ENCODE measurements around the gene PTPRT. TPM values are rescaled to one million over a fixed set of nuclear protein-coding genes. Genes with fewer than 3 reads are reported as not detected.

The PTPRT gene
- total and polyA plus RNA-seq, 4 donors = 0.14 to 2.8 (median 0.40) TPM

DNA sequence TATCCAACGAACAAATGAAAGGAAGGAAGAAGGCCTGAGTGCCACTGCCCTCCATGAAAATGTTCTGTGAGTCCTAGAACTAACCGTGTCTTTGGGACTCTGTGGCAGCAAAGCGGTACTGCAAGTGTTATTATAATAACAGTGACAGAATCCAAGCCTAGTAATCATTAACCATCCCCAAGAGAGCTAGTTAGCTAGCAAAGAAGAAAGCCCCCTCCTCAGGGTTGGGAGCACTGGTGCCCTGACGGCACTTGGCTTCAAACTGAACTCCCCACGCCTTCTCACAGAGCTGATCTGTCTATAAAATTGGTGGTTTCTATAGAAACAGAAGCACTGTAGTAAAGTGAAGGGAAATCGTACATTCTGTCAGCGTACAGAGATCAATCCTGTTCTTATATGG, 239.8 kb downstream of the PTPRT start:
- TF ChIP-seq TAF1 (conservative IDR thresholded peaks at IDR 0.05) (no peak), FOXA1 (IDR thresholded peaks at IDR 0.05) (no peak), GABPA (IDR thresholded peaks at IDR 0.05 in 1 of 2, conservative IDR thresholded peaks at IDR 0.05 in 1 of 2) (no peak), YY1 (IDR thresholded peaks at IDR 0.05) (no peak), RXRA (IDR thresholded peaks at IDR 0.05) (no peak), RAD21 (IDR thresholded peaks at IDR 0.05) (peak in 1 of 2 donors; percentile 75), EGR1 (IDR thresholded peaks at IDR 0.05; ENCODE audit: low read depth in 2 of 2) (no peak)
- TF ChIP-seq, protein P1, sequence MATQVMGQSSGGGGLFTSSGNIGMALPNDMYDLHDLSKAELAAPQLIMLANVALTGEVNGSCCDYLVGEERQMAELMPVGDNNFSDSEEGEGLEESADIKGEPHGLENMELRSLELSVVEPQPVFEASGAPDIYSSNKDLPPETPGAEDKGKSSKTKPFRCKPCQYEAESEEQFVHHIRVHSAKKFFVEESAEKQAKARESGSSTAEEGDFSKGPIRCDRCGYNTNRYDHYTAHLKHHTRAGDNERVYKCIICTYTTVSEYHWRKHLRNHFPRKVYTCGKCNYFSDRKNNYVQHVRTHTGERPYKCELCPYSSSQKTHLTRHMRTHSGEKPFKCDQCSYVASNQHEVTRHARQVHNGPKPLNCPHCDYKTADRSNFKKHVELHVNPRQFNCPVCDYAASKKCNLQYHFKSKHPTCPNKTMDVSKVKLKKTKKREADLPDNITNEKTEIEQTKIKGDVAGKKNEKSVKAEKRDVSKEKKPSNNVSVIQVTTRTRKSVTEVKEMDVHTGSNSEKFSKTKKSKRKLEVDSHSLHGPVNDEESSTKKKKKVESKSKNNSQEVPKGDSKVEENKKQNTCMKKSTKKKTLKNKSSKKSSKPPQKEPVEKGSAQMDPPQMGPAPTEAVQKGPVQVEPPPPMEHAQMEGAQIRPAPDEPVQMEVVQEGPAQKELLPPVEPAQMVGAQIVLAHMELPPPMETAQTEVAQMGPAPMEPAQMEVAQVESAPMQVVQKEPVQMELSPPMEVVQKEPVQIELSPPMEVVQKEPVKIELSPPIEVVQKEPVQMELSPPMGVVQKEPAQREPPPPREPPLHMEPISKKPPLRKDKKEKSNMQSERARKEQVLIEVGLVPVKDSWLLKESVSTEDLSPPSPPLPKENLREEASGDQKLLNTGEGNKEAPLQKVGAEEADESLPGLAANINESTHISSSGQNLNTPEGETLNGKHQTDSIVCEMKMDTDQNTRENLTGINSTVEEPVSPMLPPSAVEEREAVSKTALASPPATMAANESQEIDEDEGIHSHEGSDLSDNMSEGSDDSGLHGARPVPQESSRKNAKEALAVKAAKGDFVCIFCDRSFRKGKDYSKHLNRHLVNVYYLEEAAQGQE (IDR thresholded peaks at IDR 0.05) = no peak
- TF ChIP-seq, protein P2, sequence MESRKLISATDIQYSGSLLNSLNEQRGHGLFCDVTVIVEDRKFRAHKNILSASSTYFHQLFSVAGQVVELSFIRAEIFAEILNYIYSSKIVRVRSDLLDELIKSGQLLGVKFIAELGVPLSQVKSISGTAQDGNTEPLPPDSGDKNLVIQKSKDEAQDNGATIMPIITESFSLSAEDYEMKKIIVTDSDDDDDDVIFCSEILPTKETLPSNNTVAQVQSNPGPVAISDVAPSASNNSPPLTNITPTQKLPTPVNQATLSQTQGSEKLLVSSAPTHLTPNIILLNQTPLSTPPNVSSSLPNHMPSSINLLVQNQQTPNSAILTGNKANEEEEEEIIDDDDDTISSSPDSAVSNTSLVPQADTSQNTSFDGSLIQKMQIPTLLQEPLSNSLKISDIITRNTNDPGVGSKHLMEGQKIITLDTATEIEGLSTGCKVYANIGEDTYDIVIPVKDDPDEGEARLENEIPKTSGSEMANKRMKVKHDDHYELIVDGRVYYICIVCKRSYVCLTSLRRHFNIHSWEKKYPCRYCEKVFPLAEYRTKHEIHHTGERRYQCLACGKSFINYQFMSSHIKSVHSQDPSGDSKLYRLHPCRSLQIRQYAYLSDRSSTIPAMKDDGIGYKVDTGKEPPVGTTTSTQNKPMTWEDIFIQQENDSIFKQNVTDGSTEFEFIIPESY (IDR thresholded peaks at IDR 0.05) = no peak
- TF ChIP-seq, protein P3, sequence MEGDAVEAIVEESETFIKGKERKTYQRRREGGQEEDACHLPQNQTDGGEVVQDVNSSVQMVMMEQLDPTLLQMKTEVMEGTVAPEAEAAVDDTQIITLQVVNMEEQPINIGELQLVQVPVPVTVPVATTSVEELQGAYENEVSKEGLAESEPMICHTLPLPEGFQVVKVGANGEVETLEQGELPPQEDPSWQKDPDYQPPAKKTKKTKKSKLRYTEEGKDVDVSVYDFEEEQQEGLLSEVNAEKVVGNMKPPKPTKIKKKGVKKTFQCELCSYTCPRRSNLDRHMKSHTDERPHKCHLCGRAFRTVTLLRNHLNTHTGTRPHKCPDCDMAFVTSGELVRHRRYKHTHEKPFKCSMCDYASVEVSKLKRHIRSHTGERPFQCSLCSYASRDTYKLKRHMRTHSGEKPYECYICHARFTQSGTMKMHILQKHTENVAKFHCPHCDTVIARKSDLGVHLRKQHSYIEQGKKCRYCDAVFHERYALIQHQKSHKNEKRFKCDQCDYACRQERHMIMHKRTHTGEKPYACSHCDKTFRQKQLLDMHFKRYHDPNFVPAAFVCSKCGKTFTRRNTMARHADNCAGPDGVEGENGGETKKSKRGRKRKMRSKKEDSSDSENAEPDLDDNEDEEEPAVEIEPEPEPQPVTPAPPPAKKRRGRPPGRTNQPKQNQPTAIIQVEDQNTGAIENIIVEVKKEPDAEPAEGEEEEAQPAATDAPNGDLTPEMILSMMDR (IDR thresholded peaks at IDR 0.05; ENCODE audit: low read depth, low read length, missing input control) = peak; percentile 38
- TF ChIP-seq, protein P4, sequence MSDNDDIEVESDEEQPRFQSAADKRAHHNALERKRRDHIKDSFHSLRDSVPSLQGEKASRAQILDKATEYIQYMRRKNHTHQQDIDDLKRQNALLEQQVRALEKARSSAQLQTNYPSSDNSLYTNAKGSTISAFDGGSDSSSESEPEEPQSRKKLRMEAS (IDR thresholded peaks at IDR 0.05) = no peak
- no peak overlapping the region for H3K27ac ChIP-seq (ENCODE audit: low read depth in 1 of 2, low read length in 2 of 2)
- peaks cover 3 to 9% (median 6%) of the 10 kb centered on the region in 4 donors for H3K9me3 ChIP-seq (ENCODE audit: control insufficient read depth in 4 of 4, low read length in 3 of 4)
- WGBS = 41% methylated on average over 7 of the region's 7 CpGs
- no peak overlapping the region for H3K4me3 ChIP-seq (ENCODE audit: low read depth in 1 of 3, low read length in 3 of 3)
- no peak for DNase-seq (ENCODE audit: low spot score)
- H3K27me3 ChIP-seq (ENCODE audit: control insufficient read depth in 4 of 4, insufficient read depth in 4 of 4, low read length in 3 of 4) = no peaks in the 10 kb centered on the region
- no peak overlapping the region for H3K9ac ChIP-seq (ENCODE audit: low read depth in 1 of 2, low read length in 2 of 2)
- H3K36me3 ChIP-seq (ENCODE audit: control insufficient read depth in 4 of 4, insufficient read depth in 3 of 4, low read depth in 1 of 4, low read length in 3 of 4) = no peaks in the 10 kb centered on the region
- no peaks in the 10 kb centered on the region for H3K4me1 ChIP-seq (ENCODE audit: control insufficient read depth in 4 of 4, insufficient read depth in 4 of 4, low read length in 3 of 4)

DNA sequence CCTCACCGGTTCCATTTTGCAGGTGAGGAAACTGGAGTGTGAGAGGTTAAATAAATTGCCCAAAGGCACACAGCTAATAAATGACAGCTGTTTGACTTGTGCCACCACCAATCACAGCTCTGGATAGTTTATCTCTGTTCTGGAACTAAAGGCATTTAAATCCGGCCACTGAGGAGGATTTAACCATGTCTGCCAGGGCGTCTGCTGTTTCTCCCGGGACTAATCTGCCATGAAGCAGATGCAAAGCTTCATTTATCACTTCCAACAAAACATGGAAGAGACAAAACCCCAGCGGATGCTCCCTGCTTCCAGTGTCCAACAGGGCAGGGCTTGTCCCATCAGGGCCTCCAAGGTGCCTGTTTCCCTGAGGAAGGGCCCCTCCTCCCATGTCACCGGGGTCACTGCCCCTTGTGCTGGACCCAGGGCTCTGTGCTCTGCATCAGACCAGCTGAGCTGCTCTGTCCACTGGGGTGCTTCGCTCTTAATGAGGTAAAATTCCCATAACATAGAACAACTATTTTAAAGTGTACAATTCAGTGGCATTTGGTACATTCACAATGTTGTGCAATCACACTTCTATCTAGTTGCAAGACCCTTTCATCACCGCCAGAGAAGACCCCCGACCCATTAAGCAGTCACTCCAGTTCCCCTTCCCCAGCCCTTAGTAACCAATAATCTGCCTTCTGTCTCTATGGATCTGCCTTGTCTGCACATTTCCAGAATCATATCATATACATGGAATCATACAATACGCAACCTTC, 244.3 kb downstream of the PTPRT start:
- DNase-seq (ENCODE audit: low spot score) = no peak
- Histone ChIP-seq H3K9ac (ENCODE audit: low read depth in 1 of 2, low read length in 2 of 2) (no peak overlapping the region), H3K9me3 (ENCODE audit: control insufficient read depth in 4 of 4, low read length in 3 of 4) (peaks cover 3 to 9% (median 6%) of the 10 kb centered on the region in 4 donors), H3K4me3 (ENCODE audit: low read depth in 1 of 3, low read length in 3 of 3) (no peak overlapping the region), H3K36me3 (ENCODE audit: control insufficient read depth in 4 of 4, insufficient read depth in 3 of 4, low read depth in 1 of 4, low read length in 3 of 4) (no peaks in the 10 kb centered on the region), H3K27ac (ENCODE audit: low read depth in 1 of 2, low read length in 2 of 2) (no peak overlapping the region), H3K27me3 (ENCODE audit: control insufficient read depth in 4 of 4, insufficient read depth in 4 of 4, low read length in 3 of 4) (no peaks in the 10 kb centered on the region), H3K4me1 (ENCODE audit: control insufficient read depth in 4 of 4, insufficient read depth in 4 of 4, low read length in 3 of 4) (no peaks in the 10 kb centered on the region)
- 62% methylated on average over 10 of the region's 10 CpGs for WGBS
- TF ChIP-seq TAF1 (conservative IDR thresholded peaks at IDR 0.05) (no peak), GABPA (IDR thresholded peaks at IDR 0.05 in 1 of 2, conservative IDR thresholded peaks at IDR 0.05 in 1 of 2) (no peak), SP1 (IDR thresholded peaks at IDR 0.05) (no peak), FOXA2 (IDR thresholded peaks at IDR 0.05) (no peak), EGR1 (IDR thresholded peaks at IDR 0.05; ENCODE audit: low read depth in 2 of 2) (no peak), HNF4G (IDR thresholded peaks at IDR 0.05) (no peak), RXRA (IDR thresholded peaks at IDR 0.05) (no peak)
- TF ChIP-seq, protein P4 (IDR thresholded peaks at IDR 0.05) = no peak
- TF ChIP-seq, protein P1 (IDR thresholded peaks at IDR 0.05) = no peak
- TF ChIP-seq, protein P3 (IDR thresholded peaks at IDR 0.05; ENCODE audit: low read depth, low read length, missing input control) = no peak
- TF ChIP-seq, protein P5, sequence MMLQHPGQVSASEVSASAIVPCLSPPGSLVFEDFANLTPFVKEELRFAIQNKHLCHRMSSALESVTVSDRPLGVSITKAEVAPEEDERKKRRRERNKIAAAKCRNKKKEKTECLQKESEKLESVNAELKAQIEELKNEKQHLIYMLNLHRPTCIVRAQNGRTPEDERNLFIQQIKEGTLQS (IDR thresholded peaks at IDR 0.05) = no peak

All from liver (tissue), 9 donors.